GM12878 (cell line): ENCODE measurements around the gene MDN1. TPM values are rescaled to one million over a fixed set of nuclear protein-coding genes. Genes with fewer than 3 reads are reported as not detected.

Experiments used
- ATAC-seq: fragments of 200-7000 bp; cut with Tn5 transposase; 3 replicates; pipeline ENCODE4 v1.9.1; 2020; ENCODE audit warnings: mild to moderate bottlenecking, moderate library complexity
- BruUV-seq: library from RNA; stranded (reverse); fragments of 400-500 nt; replicated peaks from 2 replicates; lab custom pipeline; 2021; lab: Mats Ljungman, UMichigan
- CTCF ChIA-PET: fragments of 300-600 bp; sonication (Branson Sonifier 250); formaldehyde crosslinking; extraction: SDS; loops from one replicate; lab custom pipeline; 2021; ENCODE audit warnings: inconsistent platforms; lab: Yijun Ruan, JAX
- POLR2A ChIA-PET: fragments of 350-600 bp; formaldehyde crosslinking; extraction: SDS; loops from one replicate; lab custom pipeline; 2021; ENCODE audit warnings: inconsistent platforms; lab: Charles Lee
- RAD21 ChIA-PET: fragments of 300-600 bp; sonication (Branson Sonifier 250); formaldehyde crosslinking; loops from one replicate; lab custom pipeline; 2023; ENCODE audit warnings: antibody characterized with exemption; ENCODE audit not compliant: unreplicated experiment; lab: Charles Lee
- SMC1A ChIA-PET: fragments of 300-600 bp; sonication (Branson Sonifier 250); formaldehyde crosslinking; loops from one replicate; lab custom pipeline; 2023; ENCODE audit not compliant: unreplicated experiment, uncharacterized antibody; lab: Charles Lee
- DNase-seq: peaks from one replicate; pipeline ENCODE4 v3.0.0-alpha.2; 2011; ENCODE audit warnings: low read depth, low spot score
- FAIRE-seq: peaks from 3 replicates; lab custom pipeline; 2011; peaks lifted over from hg19 to GRCh38; lab: Jason Lieb, UNC
- H2AFZ ChIP-seq: 2 replicates; pipeline ENCODE4 v1.6.0; 2011; ENCODE audit warnings: low read depth, low read length, control low read depth; ENCODE audit not compliant: control insufficient read depth
- H3K27ac ChIP-seq: 2 replicates; pipeline ENCODE4 v1.5.1; 2011; ENCODE audit warnings: control low read depth; ENCODE audit not compliant: control insufficient read depth, insufficient read depth
- H3K27me3 ChIP-seq, 2 experiments: replicated peaks in 1 of 2; 2 replicates each; pipeline versions ENCODE4 v1.6.0 to v1.6.1; 2011; ENCODE audit warnings: low read length in 1 of 2; ENCODE audit not compliant: control insufficient read depth in 2 of 2, insufficient read depth in 2 of 2
- H3K36me3 ChIP-seq, 2 experiments: 2 replicates each; pipeline ENCODE4 v1.5.1; 2011; ENCODE audit warnings: low read length in 1 of 2; ENCODE audit not compliant: control insufficient read depth in 2 of 2, insufficient read depth in 2 of 2
- H3K4me1 ChIP-seq: 2 replicates; pipeline ENCODE4 v1.6.1; 2011; ENCODE audit warnings: mild to moderate bottlenecking, low read length, moderate library complexity, mixed read lengths; ENCODE audit not compliant: control insufficient read depth, insufficient read depth
- H3K4me2 ChIP-seq: 2 replicates; pipeline ENCODE4 v1.6.0; 2011; ENCODE audit warnings: control low read depth; ENCODE audit not compliant: control insufficient read depth, insufficient read depth
- H3K4me3 ChIP-seq: fragments of 200-600 bp; sonication (generic); 2 replicates; pipeline ENCODE4 v1.5.1; 2016
- H3K79me2 ChIP-seq: 2 replicates; pipeline ENCODE4 v1.6.0; 2011; ENCODE audit warnings: low read length; ENCODE audit not compliant: control insufficient read depth, insufficient read depth
- H3K9ac ChIP-seq: 2 replicates; pipeline ENCODE4 v1.8.0; 2011; ENCODE audit warnings: low read length, control low read depth, mixed read lengths; ENCODE audit not compliant: control insufficient read depth, insufficient read depth
- H3K9me3 ChIP-seq: replicated peaks from 3 replicates; pipeline ENCODE4 v1.5.1; 2011; ENCODE audit warnings: mild to moderate bottlenecking, low read length; ENCODE audit not compliant: control insufficient read depth, insufficient read depth
- H4K20me1 ChIP-seq: 2 replicates; pipeline ENCODE4 v1.6.0; 2011; ENCODE audit not compliant: control insufficient read depth, insufficient read depth
- CBFB ChIP-seq: IDR thresholded peaks from 2 replicates; pipeline ENCODE4 v1.6.1; 2016; ENCODE audit warnings: antibody characterized with exemption, low read depth
- ESRRA ChIP-seq: IDR thresholded peaks from 2 replicates; pipeline ENCODE4 v1.6.1; 2012; ENCODE audit warnings: mild to moderate bottlenecking, low read length, improper control_type of control experiment
- NBN ChIP-seq: fragments of 450-650 bp; IDR thresholded peaks from 2 replicates; pipeline ENCODE4 v1.6.1; 2016
- NFIC ChIP-seq: IDR thresholded peaks from 2 replicates; pipeline ENCODE4 v1.6.1; 2012; ENCODE audit warnings: low read depth, mild to moderate bottlenecking, inconsistent platforms, low read length, moderate library complexity
- NR2C1 ChIP-seq: fragments of 450-650 bp; IDR thresholded peaks from 2 replicates; pipeline ENCODE4 v1.6.1; 2017; ENCODE audit warnings: antibody characterized with exemption, mild to moderate bottlenecking, moderate library complexity
- POLR2AphosphoS2 ChIP-seq: IDR thresholded peaks from 2 replicates; pipeline ENCODE4 v1.6.1; 2011; ENCODE audit warnings: low read depth, mild to moderate bottlenecking, low read length, improper control_type of control experiment, moderate library complexity
- PRDM15 ChIP-seq: fragments of 450-650 bp; formaldehyde crosslinking; IDR thresholded peaks from 2 replicates; pipeline ENCODE4 v1.4.0; 2020; ENCODE audit warnings: mild to moderate bottlenecking, moderate library complexity
- RBBP5 ChIP-seq: fragments of 200-600 bp; sonication (generic); conservative IDR thresholded peaks from 2 replicates; pipeline ENCODE4 v1.6.1; 2016
- RUNX3 ChIP-seq: IDR thresholded peaks from 2 replicates; pipeline ENCODE4 v1.6.1; 2012; ENCODE audit warnings: low read length, inconsistent platforms
- SMC3 ChIP-seq: IDR thresholded peaks from 2 replicates; pipeline ENCODE4 v1.6.1; 2011; ENCODE audit warnings: low read length, improper control_type of control experiment, borderline replicate concordance
- SUZ12 ChIP-seq: fragments of 200-600 bp; sonication (generic); IDR thresholded peaks from one replicate; pipeline ENCODE4 v1.6.1; 2018; ENCODE audit warnings: antibody characterized with exemption, mild to moderate bottlenecking; ENCODE audit not compliant: unreplicated experiment
- TCF3 ChIP-seq: IDR thresholded peaks from 2 replicates; pipeline ENCODE4 v1.6.1; 2012; ENCODE audit warnings: low read depth, mild to moderate bottlenecking, low read length, borderline replicate concordance; ENCODE audit not compliant: insufficient read depth
- ZBTB40 ChIP-seq: fragments of 450-650 bp; IDR thresholded peaks from 2 replicates; pipeline ENCODE4 v1.6.1; 2016; ENCODE audit warnings: mild to moderate bottlenecking, moderate library complexity, borderline replicate concordance
- ZZZ3 ChIP-seq: IDR thresholded peaks from 2 replicates; pipeline ENCODE4 v1.6.1; 2011; ENCODE audit warnings: low read depth; ENCODE audit not compliant: control insufficient read depth, insufficient read length
- WGBS: methylation state at CpG from one replicate; pipeline ENCODE4 v1.1.6; 2016; ENCODE audit warnings: low lambda C conversion rate; ENCODE audit not compliant: insufficient replicate concordance, insufficient coverage; ENCODE audit errors: missing lambda C conversion rate; 5-methylcytosine and 5-hydroxymethylcytosine counted together
- in situ Hi-C: fragments of 300-500 bp; cut with MboI; formaldehyde crosslinking; loops from 9 replicates; pipeline ENCODE4 v1.14.3; 2018; ENCODE audit warnings: mixed read lengths
- intact Hi-C: fragments of 100-400 bp; cut with micrococcal nuclease; formaldehyde crosslinking; loops from one replicate; pipeline ENCODE4 v1.14.2; 2022; ENCODE audit not compliant: unreplicated experiment
- polyA plus RNA-seq, 11 experiments: library from polyadenylated mRNA; depleted of rRNA in 4 of 11; unstranded in 6 of 11; stranded (reverse) in 5 of 11; fragments of >200 nt; fragmentation: Nextera tagmentation in 4 of 11; fragmentation: Illumina TruSeq in 1 of 11; extraction: Ambion mirVana in 4 of 11; extraction: Trizol in 1 of 11; gene quantifications; 1 replicate in 1 of 11; 2 replicates in 10 of 11; pipeline versions ENCODE4 v1.2.1 to v1.2.3, GENCODE V29; 2011 to 2016; ENCODE audit warnings: inconsistent platforms in 2 of 11, missing spikeins in 2 of 11, low read depth in 1 of 11
- total RNA-seq, 4 experiments: library from RNA; depleted of rRNA in 3 of 4; stranded (reverse); fragments of >200 nt in 3 of 4; fragmentation: Illumina TruSeq in 1 of 4; extraction: Trizol in 1 of 4; gene quantifications; 2 replicates each; pipeline versions ENCODE4 v1.2.1 to v1.2.3, GENCODE V29; 2013 to 2021

Gene MDN1
- total and polyA plus RNA-seq, 10 of the 15 experiments (the other 5 are each of a cell fraction or from before 2014, with no cell fraction given) = 14.3 to 50.1 (median 22.1) TPM

GRCh38 chr6:89661559-89661958 lies 158.0 kb downstream of the MDN1 start:
- TF ChIP-seq NBN (no peak), RUNX3 (no peak), SUZ12 (no peak), RBBP5 (no peak), ESRRA (no peak), TCF3 (no peak), NR2C1 (no peak), NFIC (no peak), ZZZ3 (no peak), ZBTB40 (no peak), CBFB (no peak), SMC3 (no peak), POLR2AphosphoS2 (no peak), PRDM15 (CRISPR knock-in tag) (no peak)
- TF ChIP-seq, all 136 proteins: peak for 0
- DNase-seq (no peak), FAIRE-seq (no peak), ATAC-seq (no peak)
- peaks cover 11 to 31% of the 10 kb centered on the region in 2 experiments for H3K36me3 ChIP-seq
- no TSS peak for BruUV-seq
- H3K27ac ChIP-seq = no peak overlapping the region
- no peaks in the 10 kb centered on the region for H3K9me3 ChIP-seq
- no peak overlapping the region for H3K4me2 ChIP-seq
- ChIA-PET SMC1A (interaction anchor here (0.7 kb wide), 1 partner anchor 10 kb away, joined by 3 read pairs; no protein-coding TSS in a partner anchor), POLR2A (no interaction called here), CTCF (interaction anchor here (0.6 to 1.0 kb wide), 3 partner anchors 9 to 289 kb away, joined by 3 to 4 read pairs (median 3); no protein-coding TSS in a partner anchor), RAD21 (no interaction called here)
- H3K4me3 ChIP-seq = no peak overlapping the region
- H4K20me1 ChIP-seq = no peaks in the 10 kb centered on the region; the same call in 1 of the 2 replicates
- 96% methylated on average over 1 of the region's 1 CpG for WGBS
- no peak overlapping the region for H2AFZ ChIP-seq
- H3K4me1 ChIP-seq = no peaks in the 10 kb centered on the region
- no peak overlapping the region for H3K9ac ChIP-seq
- H3K27me3 ChIP-seq = no peaks in the 10 kb centered on the region
- H3K79me2 ChIP-seq = no peaks in the 10 kb centered on the region
- in situ Hi-C loops (no loop called here), intact Hi-C loops (no loop called here)
